Hepatocyte (in vitro differentiated cells): ENCODE results near the gene KIAA1549. TPM values are rescaled to one million over a fixed set of nuclear protein-coding genes. Genes with fewer than 3 reads are reported as not detected.

Experiments
- DNase-seq: peaks from one replicate; pipeline ENCODE4 v3.0.0-alpha.2; 2016; ENCODE audit warnings: low spot score
- H2AFZ ChIP-seq: fragments of 200-600 bp; sonication (generic); 2 replicates; pipeline ENCODE4 v1.6.0; 2016; ENCODE audit warnings: antibody characterized with exemption, mild to moderate bottlenecking
- H3K27ac ChIP-seq: fragments of 200-600 bp; sonication (generic); 2 replicates; pipeline ENCODE4 v1.5.1; 2016; ENCODE audit warnings: mild to moderate bottlenecking
- H3K27me3 ChIP-seq: fragments of 200-600 bp; sonication (generic); 2 replicates; pipeline ENCODE4 v1.6.1; 2016
- H3K36me3 ChIP-seq: fragments of 200-600 bp; sonication (generic); replicated peaks from 2 replicates; pipeline ENCODE4 v1.5.1; 2016; ENCODE audit warnings: low read depth; ENCODE audit not compliant: insufficient read depth
- H3K4me1 ChIP-seq: fragments of 200-600 bp; sonication (generic); 2 replicates; pipeline ENCODE4 v1.5.1; 2016; ENCODE audit warnings: mild to moderate bottlenecking, moderate library complexity; ENCODE audit not compliant: insufficient read depth
- H3K4me2 ChIP-seq: fragments of 200-600 bp; sonication (generic); 2 replicates; pipeline ENCODE4 v1.6.0; 2016
- H3K4me3 ChIP-seq: fragments of 200-600 bp; sonication (generic); 2 replicates; pipeline ENCODE4 v1.5.1; 2016; ENCODE audit warnings: mild to moderate bottlenecking
- H3K79me2 ChIP-seq: fragments of 200-600 bp; sonication (generic); 2 replicates; pipeline ENCODE4 v1.6.0; 2017; ENCODE audit warnings: mild to moderate bottlenecking
- H3K9me2 ChIP-seq: fragments of 200-600 bp; sonication (generic); replicated peaks from 2 replicates; pipeline ENCODE4 v1.6.0; 2017; ENCODE audit warnings: mild to moderate bottlenecking; ENCODE audit not compliant: insufficient read depth
- H3K9me3 ChIP-seq: fragments of 200-600 bp; sonication (generic); 2 replicates; pipeline ENCODE4 v1.5.1; 2016; ENCODE audit warnings: low read depth, mild to moderate bottlenecking
- H4K20me1 ChIP-seq: fragments of 200-600 bp; sonication (generic); 2 replicates; pipeline ENCODE4 v1.6.0; 2016; ENCODE audit warnings: mild to moderate bottlenecking; ENCODE audit not compliant: insufficient read depth, poor library complexity, severe bottlenecking
- CTCF ChIP-seq: fragments of 200-600 bp; sonication (generic); IDR thresholded peaks from 2 replicates; pipeline ENCODE4 v1.5.1; 2016; ENCODE audit warnings: antibody characterized with exemption, mild to moderate bottlenecking; ENCODE audit not compliant: poor library complexity
- EZH2 ChIP-seq: fragments of 200-600 bp; sonication (generic); IDR thresholded peaks from 2 replicates; pipeline ENCODE4 v1.6.1; 2016; ENCODE audit warnings: antibody characterized with exemption, mild to moderate bottlenecking, borderline replicate concordance
- EZH2phosphoT487 ChIP-seq: fragments of 200-600 bp; sonication (generic); IDR thresholded peaks from one replicate; pipeline ENCODE4 v1.6.1; 2018; ENCODE audit warnings: antibody characterized with exemption, mild to moderate bottlenecking, low read depth, moderate library complexity; ENCODE audit not compliant: unreplicated experiment, severe bottlenecking
- WGBS: methylation state at CpG from one replicate; pipeline ENCODE4 v1.1.6; 2016; ENCODE audit warnings: low lambda C conversion rate; ENCODE audit errors: missing lambda C conversion rate; 5-methylcytosine and 5-hydroxymethylcytosine counted together
- polyA plus RNA-seq: library from polyadenylated mRNA; unstranded; fragments of >200 nt; fragmentation: Nextera tagmentation; extraction: Ambion mirVana; gene quantifications from 2 replicates; pipeline ENCODE4 v1.2.1, GENCODE V29; 2016
- total RNA-seq: library from RNA; depleted of rRNA; stranded (reverse); fragments of >200 nt; gene quantifications from 2 replicates; pipeline ENCODE4 v1.2.3, GENCODE V29; 2014

The KIAA1549 gene
- total and polyA plus RNA-seq, 2 experiments from 2014 or later: 3.4 to 7.3 TPM

GRCh38 chr7:138849701-138850100, 131.5 kb downstream of the KIAA1549 start:
- Histone ChIP-seq H3K4me2 (no peak overlapping the region), H2AFZ (no peak overlapping the region), H3K4me1 (no peaks in the 10 kb centered on the region), H3K4me3 (no peak overlapping the region), H3K27me3 (no peaks in the 10 kb centered on the region), H4K20me1 (no peaks in the 10 kb centered on the region), H3K27ac (no peak overlapping the region), H3K79me2 (no peaks in the 10 kb centered on the region), H3K9me2 (no peaks in the 10 kb centered on the region), H3K36me3 (peaks cover 5% of the 10 kb centered on the region), H3K9me3 (no peaks in the 10 kb centered on the region)
- DNase-seq: no peak
- 96% methylated on average over 5 of the region's 5 CpGs for WGBS
- no peak for TF ChIP-seq EZH2phosphoT487
- no peak for TF ChIP-seq EZH2
- no peak for TF ChIP-seq CTCF

- 75% methylated on average over 3 of the region's 3 CpGs for WGBS
Measured at GRCh38 chr7:138848056-138848980, 132.9 kb downstream of the KIAA1549 start.

GRCh38 chr7:138845711-138846110, 135.5 kb downstream of the KIAA1549 start:
- Histone ChIP-seq H3K79me2 (no peaks in the 10 kb centered on the region), H3K4me2 (no peak overlapping the region), H3K4me1 (no peaks in the 10 kb centered on the region), H3K27ac (no peak overlapping the region), H3K27me3 (no peaks in the 10 kb centered on the region), H3K9me3 (no peaks in the 10 kb centered on the region), H2AFZ (no peak overlapping the region), H3K4me3 (no peak overlapping the region), H4K20me1 (no peaks in the 10 kb centered on the region), H3K9me2 (no peaks in the 10 kb centered on the region), H3K36me3 (peaks cover 5% of the 10 kb centered on the region)
- TF ChIP-seq EZH2phosphoT487 (no peak), CTCF (no peak), EZH2 (no peak)
- WGBS: 48% methylated on average over 2 of the region's 2 CpGs
- DNase-seq: no peak

More at GRCh38 chr7:138848056-138848980, 132.9 kb downstream of the KIAA1549 start:
- H3K4me2 ChIP-seq: no peak overlapping the region
- no peaks in the 10 kb centered on the region for H3K9me3 ChIP-seq
- no peak overlapping the region for H3K27ac ChIP-seq
- H2AFZ ChIP-seq: no peak overlapping the region
- H4K20me1 ChIP-seq: no peaks in the 10 kb centered on the region
- TF ChIP-seq CTCF (no peak), EZH2phosphoT487 (no peak), EZH2 (no peak)
- no peaks in the 10 kb centered on the region for H3K79me2 ChIP-seq
- no peaks in the 10 kb centered on the region for H3K4me1 ChIP-seq
- H3K36me3 ChIP-seq: peaks cover 5% of the 10 kb centered on the region
- no peaks in the 10 kb centered on the region for H3K9me2 ChIP-seq
- H3K4me3 ChIP-seq: no peak overlapping the region
- no peaks in the 10 kb centered on the region for H3K27me3 ChIP-seq
- DNase-seq: no peak
